Measurements from ENCODE around the gene CIC. TPM values are rescaled to one million over a fixed set of nuclear protein-coding genes. Genes with fewer than 3 reads are reported as not detected.

CIC gene
- total and polyA plus RNA-seq, 2 of the 13 experiments (the other 11 are each of a cell fraction or from before 2014, with no cell fraction given): 5.9 to 8.0 TPM

DNA sequence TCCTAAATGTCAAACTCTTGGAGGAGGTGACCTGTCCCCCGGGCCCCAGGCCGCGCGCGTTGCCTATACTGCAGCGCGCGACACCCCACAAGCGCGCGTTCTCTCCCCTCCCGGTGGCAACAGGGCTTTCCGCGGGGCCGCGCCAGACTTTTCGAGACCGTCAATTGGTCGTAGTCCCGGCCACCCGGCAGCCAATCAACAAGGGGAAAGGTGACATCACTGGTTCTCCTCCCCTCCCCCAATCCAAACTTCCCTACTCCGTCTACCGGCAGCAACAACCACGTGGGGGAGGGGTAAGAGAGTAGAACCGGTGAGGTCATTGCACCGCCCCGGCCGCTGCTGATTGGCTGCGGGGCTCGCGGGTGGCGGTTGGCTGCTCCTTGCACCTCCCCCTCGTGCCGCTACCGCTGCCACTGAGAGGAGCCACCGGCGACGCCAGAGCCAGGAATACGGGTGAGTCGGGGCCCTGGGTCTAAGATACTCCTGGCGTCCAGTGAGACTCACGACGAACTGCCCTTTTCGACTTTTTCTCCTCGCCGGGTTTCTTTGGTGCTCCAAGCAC, 829 bp upstream of the CIC start (continued):
- TF ChIP-seq, protein P1, sequence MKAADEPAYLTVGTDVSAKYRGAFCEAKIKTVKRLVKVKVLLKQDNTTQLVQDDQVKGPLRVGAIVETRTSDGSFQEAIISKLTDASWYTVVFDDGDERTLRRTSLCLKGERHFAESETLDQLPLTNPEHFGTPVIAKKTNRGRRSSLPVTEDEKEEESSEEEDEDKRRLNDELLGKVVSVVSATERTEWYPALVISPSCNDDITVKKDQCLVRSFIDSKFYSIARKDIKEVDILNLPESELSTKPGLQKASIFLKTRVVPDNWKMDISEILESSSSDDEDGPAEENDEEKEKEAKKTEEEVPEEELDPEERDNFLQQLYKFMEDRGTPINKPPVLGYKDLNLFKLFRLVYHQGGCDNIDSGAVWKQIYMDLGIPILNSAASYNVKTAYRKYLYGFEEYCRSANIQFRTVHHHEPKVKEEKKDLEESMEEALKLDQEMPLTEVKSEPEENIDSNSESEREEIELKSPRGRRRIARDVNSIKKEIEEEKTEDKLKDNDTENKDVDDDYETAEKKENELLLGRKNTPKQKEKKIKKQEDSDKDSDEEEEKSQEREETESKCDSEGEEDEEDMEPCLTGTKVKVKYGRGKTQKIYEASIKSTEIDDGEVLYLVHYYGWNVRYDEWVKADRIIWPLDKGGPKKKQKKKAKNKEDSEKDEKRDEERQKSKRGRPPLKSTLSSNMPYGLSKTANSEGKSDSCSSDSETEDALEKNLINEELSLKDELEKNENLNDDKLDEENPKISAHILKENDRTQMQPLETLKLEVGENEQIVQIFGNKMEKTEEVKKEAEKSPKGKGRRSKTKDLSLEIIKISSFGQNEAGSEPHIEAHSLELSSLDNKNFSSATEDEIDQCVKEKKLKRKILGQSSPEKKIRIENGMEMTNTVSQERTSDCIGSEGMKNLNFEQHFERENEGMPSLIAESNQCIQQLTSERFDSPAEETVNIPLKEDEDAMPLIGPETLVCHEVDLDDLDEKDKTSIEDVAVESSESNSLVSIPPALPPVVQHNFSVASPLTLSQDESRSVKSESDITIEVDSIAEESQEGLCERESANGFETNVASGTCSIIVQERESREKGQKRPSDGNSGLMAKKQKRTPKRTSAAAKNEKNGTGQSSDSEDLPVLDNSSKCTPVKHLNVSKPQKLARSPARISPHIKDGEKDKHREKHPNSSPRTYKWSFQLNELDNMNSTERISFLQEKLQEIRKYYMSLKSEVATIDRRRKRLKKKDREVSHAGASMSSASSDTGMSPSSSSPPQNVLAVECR (CRISPR knock-in tag; IDR thresholded peaks at IDR 0.05; ENCODE audit: borderline replicate concordance): peak; percentile 87
- TF ChIP-seq ZMAT5 (CRISPR knock-in tag; IDR thresholded peaks at IDR 0.05; ENCODE audit: borderline replicate concordance, low read depth): no peak
- TF ChIP-seq MYC (CRISPR knock-in tag; IDR thresholded peaks at IDR 0.05; ENCODE audit: borderline replicate concordance): peak; percentile 80; the same call in 1 of the 2 replicates
- TF ChIP-seq NCOR1 (IDR thresholded peaks at IDR 0.05; ENCODE audit: borderline replicate concordance, low read length): peak; percentile 36; the same call in 1 of the 2 replicates
- no peak for TF ChIP-seq PAWR (CRISPR knock-in tag; IDR thresholded peaks at IDR 0.05; ENCODE audit: borderline replicate concordance)
- no peak for TF ChIP-seq AHR (CRISPR knock-in tag; IDR thresholded peaks at IDR 0.05)
- TF ChIP-seq MTA1 (CRISPR knock-in tag; IDR thresholded peaks at IDR 0.05; ENCODE audit: borderline replicate concordance): no peak
- TF ChIP-seq ATAD3A (CRISPR knock-in tag; IDR thresholded peaks at IDR 0.05): no peak
- TF ChIP-seq FOXP1 (IDR thresholded peaks at IDR 0.05): peak; percentile 52; the same call in 1 of the 2 replicates
- TF ChIP-seq FOXP1 (CRISPR knock-in tag; IDR thresholded peaks at IDR 0.05): no peak; the same call in 1 of the 2 replicates
- no peak; the same call in 1 of the 2 replicates for TF ChIP-seq ZNF788 (CRISPR knock-in tag; IDR thresholded peaks at IDR 0.05; ENCODE audit: borderline replicate concordance)
- TF ChIP-seq FOXM1 (CRISPR knock-in tag; IDR thresholded peaks at IDR 0.05): no peak
- TF ChIP-seq RELA (CRISPR knock-in tag; IDR thresholded peaks at IDR 0.05): no peak
- TF ChIP-seq ZNF747 (CRISPR knock-in tag; IDR thresholded peaks at IDR 0.05; ENCODE audit: borderline replicate concordance): 0 out of 2 replicates have a peak, but pooled peaks have one; percentile 33
- TF ChIP-seq, protein P2, sequence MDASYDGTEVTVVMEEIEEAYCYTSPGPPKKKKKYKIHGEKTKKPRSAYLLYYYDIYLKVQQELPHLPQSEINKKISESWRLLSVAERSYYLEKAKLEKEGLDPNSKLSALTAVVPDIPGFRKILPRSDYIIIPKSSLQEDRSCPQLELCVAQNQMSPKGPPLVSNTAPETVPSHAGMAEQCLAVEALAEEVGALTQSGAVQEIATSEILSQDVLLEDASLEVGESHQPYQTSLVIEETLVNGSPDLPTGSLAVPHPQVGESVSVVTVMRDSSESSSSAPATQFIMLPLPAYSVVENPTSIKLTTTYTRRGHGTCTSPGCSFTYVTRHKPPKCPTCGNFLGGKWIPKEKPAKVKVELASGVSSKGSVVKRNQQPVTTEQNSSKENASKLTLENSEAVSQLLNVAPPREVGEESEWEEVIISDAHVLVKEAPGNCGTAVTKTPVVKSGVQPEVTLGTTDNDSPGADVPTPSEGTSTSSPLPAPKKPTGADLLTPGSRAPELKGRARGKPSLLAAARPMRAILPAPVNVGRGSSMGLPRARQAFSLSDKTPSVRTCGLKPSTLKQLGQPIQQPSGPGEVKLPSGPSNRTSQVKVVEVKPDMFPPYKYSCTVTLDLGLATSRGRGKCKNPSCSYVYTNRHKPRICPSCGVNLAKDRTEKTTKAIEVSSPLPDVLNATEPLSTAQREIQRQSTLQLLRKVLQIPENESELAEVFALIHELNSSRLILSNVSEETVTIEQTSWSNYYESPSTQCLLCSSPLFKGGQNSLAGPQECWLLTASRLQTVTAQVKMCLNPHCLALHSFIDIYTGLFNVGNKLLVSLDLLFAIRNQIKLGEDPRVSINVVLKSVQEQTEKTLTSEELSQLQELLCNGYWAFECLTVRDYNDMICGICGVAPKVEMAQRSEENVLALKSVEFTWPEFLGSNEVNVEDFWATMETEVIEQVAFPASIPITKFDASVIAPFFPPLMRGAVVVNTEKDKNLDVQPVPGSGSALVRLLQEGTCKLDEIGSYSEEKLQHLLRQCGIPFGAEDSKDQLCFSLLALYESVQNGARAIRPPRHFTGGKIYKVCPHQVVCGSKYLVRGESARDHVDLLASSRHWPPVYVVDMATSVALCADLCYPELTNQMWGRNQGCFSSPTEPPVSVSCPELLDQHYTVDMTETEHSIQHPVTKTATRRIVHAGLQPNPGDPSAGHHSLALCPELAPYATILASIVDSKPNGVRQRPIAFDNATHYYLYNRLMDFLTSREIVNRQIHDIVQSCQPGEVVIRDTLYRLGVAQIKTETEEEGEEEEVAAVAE (CRISPR knock-in tag; IDR thresholded peaks at IDR 0.05; ENCODE audit: borderline replicate concordance): peak; percentile 50; the same call in 1 of the 2 replicates
- TF ChIP-seq, protein P3, sequence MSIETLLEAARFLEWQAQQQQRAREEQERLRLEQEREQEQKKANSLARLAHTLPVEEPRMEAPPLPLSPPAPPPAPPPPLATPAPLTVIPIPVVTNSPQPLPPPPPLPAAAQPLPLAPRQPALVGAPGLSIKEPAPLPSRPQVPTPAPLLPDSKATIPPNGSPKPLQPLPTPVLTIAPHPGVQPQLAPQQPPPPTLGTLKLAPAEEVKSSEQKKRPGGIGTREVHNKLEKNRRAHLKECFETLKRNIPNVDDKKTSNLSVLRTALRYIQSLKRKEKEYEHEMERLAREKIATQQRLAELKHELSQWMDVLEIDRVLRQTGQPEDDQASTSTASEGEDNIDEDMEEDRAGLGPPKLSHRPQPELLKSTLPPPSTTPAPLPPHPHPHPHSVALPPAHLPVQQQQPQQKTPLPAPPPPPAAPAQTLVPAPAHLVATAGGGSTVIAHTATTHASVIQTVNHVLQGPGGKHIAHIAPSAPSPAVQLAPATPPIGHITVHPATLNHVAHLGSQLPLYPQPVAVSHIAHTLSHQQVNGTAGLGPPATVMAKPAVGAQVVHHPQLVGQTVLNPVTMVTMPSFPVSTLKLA (IDR thresholded peaks at IDR 0.05): peak; percentile 89
- no peak for TF ChIP-seq SNAPC5 (CRISPR knock-in tag; IDR thresholded peaks at IDR 0.05; ENCODE audit: borderline replicate concordance)
- TF ChIP-seq CEBPB (IDR thresholded peaks at IDR 0.05; ENCODE audit: borderline replicate concordance, low read depth, low read length): 0 out of 2 replicates have a peak, but pooled peaks have one; percentile 7
- TF ChIP-seq MBNL3 (CRISPR knock-in tag; conservative IDR thresholded peaks at IDR 0.05): no peak
